GM03348 (cell line): ENCODE results near the gene PSMD14.

Source experiments
- DNase-seq: peaks from one replicate; pipeline ENCODE4 v3.0.0; 2012; ENCODE audit warnings: low spot score

PSMD14 gene

DNA sequence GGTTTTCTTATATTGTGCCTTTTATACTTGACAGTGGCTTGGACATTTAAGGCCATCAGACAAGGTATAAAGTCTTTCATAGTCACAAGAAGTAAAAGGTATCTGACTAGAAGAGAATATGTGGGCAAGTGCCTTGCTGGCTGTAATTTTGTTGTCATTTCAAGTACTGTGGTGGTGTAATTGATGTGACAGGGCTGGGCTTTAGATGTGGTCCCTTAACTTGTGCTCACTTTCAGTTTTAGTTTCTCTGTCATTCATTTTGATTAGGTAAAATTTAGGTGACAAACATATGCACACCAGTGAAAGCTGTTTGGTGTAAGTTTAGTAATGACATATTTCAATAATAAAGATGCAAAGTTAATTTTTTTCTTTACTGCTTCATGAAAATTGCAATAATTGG lies 76.6 kb downstream of the PSMD14 start:
- DNase-seq, result no peak

DNA sequence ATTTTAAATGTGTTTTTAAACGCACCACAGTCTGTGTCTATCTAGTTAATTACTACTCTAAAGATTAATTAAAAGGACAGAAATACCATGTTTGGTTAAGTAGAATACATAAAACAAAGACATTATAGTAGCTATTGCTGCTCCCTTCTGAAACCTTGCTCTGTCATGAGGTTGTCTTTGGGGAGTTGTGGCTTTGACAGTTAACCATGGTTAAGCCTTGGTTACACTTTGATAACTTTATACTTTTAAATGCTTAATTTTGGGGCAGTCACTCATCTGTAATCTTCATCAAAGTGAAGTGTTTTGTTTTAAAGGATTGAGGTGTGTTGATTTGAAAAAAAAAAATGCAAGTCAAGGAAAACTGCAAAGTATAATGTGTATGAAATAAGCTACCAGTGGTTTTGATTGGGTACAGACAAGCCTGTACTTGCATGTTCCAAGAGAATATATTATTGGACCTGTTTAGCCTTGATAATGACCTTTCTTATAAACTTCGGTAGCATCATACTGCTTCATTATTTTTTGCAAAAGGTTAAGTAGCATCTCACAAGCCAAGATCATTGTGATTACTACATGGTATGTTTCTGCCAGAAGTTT lies 78.1 kb downstream of the PSMD14 start:
- no peak for DNase-seq

DNA sequence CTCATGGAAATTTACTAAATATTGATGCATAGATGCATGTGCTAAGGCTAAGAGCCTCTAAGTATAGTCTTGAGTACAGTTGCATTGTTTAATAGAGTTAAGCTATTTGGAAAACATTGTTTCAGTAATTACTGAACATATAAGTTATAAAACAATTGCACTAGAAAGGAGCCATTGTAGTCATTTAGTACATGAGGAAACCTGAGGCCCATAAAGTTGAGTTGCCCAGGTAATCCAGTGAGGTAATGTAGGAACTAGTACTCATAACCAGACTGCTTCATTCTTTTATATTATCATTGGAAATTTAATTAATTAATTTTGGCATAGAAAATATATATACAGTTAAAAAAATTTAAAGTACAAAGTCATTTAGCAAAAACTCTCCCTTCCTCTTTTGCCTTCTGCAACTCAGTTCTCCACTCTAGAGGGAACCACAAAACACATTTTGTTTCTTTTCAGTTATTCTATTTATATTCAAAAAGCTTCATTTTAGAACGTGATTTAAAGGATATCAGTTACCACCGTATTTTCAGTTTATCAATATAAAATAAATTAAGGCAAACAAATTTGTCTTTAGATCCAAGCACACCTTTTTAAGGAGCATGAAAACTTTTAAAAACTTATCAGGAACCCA lies 80.0 kb downstream of the PSMD14 start:
- no peak for DNase-seq

DNA sequence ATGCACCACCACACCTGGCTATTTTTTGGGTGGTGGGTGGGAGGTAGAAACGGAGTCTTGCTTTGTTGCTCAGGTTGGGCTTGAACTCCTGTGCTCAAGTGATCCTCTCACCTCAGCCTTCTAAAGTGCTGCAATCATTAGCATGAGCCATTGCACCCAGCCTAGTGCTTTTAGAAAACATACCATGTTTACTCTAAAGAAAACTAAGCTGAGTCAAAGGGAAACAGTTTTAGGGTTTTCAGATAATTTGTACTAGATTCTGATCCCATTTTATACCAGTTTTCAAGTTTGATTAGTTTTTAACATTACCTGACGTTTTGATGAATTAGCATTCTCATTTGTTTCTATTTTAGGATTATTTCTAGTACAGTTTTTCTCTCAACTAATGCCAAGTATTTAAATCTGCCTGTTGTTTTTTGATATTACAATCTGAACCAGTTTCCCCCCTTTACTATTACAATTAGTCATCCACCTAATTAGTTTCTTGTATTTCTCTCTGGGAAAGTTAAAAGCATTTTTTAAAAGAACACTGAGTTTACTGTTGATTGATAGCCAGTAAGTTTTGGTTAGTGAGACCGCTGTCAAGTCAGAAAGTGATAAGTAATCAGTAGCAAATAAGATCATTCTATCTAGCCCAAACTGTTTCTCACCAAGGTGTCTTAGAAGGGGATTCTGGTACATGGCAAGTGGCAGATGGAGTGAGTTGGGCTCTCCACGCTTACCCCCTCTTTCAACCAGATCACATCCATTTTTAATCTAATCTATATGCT lies 83.7 kb downstream of the PSMD14 start:
- no peak for DNase-seq

DNA sequence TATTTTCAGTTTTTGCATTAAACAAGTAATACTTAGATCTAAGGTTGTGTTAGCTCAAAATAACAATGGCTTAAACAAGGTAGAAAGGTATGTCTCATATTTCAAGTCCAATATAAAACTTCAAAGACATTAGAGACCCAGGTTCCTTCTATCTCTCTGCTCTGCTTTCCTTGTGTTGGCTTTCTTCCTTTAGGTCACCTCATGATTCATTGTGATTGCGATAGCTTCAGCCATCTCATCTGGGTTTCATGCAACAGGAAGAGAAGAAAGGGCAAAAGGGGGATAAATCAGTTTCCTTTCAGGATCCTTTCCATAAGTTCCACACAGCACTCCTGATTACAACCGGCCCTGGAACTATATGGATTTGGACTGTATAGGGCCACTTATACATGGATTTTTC lies 91.9 kb downstream of the PSMD14 start:
- no peak for DNase-seq

DNA sequence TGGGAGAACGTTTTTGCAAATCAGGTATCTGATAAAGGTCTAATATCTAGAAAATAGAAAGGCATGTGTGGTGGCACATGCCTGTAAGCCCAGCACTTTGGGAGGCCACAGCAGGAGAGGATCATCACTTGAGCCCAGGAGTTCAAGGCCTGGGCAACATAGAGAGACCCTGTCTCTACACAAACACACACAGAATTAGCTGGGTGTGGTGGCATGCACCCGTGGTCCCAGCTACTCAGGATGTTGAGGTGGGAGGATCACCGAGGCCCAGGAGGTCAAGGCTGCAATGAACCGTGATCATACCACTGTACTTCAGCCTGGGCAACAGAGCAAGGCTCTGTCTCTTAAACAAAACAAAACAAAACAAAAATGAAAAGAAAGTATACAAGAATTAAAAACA lies 94.1 kb downstream of the PSMD14 start:
- DNase-seq, result no peak

DNA sequence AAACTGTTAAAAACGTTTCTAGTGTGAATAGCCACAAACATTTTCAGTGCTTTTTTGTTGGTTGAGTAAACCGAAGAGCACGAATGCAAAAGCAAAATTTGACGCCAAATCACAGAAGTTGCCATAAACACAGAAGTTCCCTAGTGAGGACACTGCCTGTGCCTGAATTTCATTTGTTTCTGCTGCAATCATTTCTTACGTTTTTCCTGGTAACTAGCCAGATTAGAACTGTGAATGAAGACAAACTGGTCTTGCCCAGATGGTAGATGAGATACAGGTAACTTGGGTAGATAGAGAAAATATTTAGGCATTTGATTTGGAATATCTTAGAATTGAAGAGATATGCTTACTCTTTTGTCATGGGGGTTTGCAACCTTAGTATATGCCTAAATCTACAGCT lies 98.1 kb downstream of the PSMD14 start:
- no peak for DNase-seq

DNA sequence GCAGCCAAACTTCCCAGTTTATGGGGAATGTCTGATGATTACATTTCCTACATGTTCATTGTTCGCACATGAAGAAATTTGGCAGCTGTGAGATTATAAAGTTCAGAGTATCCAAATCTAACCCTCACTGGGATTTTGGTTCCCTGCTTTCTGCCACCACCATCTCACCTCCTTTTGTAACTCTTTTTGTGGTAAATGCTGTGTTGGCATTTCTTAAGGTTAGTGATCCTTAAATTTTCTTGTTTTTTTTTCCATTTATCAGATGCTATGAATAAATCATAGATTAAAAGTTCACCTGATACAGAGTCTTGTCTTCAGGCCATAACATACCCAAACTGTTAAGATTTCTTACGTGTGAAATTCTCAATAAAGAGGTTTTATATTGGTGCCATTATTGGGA lies 99.4 kb downstream of the PSMD14 start:
- no peak for DNase-seq

DNA sequence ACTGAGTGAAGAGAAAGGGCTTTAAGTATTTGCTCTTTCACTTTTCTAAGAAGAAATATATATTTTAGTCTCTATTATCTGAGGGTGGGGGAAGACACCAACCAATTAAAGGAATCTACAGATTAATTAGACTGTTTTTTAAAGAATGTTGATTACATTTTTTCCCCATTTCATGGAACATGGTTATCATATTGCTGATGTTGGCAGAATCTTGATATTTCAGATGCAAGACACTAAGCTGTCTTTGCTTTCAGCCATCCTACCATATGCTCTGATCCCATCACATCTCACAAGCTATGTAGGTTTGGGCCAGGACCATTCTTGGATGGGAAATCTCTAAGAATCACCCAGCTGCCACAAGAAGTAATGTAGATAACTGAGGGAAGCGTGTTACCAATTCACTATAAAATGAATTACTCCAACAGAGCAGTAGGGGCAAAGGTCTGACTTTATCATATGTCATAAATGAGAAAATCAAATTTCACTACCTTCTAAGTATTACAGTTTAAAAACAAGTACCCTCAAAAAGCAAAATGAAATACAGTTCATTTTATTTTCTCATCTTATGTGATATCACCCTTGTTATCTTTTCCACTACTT lies 101.2 kb downstream of the PSMD14 start:
- DNase-seq, result no peak

DNA sequence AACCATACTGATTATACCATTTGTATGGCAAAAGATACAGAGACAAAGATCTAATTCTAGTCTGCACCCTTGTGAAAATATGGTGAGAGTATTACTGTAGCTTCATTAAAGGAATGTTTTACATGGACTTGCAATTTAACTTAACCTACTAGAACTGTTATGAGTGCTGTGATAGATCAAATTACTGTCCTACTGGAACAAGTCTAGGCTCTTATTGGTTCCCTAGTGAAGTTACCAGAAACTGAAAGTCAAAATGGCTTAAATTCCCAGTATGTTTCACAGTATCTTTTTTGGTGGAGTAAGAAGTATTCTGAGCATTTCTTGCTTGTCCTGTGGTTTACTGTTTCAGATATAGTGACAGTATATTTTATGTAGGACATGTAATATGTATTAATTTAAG lies 104.1 kb downstream of the PSMD14 start:
- DNase-seq, result no peak

DNA sequence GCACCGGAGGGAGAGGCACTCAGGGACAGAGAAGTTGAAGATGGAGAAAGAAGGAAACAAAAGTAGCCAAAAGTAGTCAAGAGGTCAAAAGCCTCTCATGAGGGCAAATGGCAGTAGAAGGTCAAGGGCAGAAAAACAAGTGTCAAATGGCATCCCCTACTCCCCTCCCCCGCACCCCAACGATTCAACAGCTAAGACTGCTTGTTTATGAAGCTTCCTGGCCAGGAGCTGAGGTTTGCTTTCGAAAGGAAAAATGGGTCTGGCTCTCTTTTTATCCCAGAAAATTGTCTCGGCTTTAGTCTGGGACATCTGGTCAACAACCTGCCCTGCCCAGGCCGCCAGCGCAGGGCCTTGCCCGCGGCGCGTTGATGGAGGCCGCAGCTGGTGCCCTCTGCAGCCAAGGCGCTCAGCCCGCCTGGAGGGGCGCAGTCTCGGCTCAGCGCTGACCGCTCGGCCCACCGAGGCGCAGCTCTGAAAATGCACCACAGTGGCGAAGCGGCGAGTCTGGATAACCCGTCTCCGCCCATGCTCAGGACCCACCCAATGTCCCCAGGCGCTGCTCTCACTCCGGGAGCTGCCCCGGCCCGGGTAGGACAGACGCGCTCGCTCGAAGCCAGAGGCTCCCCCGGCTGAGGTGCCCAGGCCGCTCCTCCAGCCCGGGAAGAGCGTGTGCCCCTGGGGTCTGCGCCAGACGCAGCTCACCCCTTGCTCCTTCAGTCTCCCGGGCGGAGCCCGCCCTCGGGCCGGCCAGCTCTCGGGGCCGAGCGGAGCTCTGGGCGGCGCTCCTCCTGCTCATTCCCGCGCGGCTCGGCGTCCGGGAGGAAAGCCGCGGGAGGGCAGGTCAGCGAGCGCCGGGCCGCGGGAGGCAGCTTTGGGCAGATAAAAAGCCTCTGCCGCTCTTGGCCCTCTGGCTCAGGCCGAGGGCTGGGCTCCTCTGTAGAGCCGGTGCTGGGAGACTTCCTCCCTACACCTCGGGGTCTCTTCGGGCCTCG lies 106.1 kb downstream of the PSMD14 start:
- peak; percentile 73 for DNase-seq

DNA sequence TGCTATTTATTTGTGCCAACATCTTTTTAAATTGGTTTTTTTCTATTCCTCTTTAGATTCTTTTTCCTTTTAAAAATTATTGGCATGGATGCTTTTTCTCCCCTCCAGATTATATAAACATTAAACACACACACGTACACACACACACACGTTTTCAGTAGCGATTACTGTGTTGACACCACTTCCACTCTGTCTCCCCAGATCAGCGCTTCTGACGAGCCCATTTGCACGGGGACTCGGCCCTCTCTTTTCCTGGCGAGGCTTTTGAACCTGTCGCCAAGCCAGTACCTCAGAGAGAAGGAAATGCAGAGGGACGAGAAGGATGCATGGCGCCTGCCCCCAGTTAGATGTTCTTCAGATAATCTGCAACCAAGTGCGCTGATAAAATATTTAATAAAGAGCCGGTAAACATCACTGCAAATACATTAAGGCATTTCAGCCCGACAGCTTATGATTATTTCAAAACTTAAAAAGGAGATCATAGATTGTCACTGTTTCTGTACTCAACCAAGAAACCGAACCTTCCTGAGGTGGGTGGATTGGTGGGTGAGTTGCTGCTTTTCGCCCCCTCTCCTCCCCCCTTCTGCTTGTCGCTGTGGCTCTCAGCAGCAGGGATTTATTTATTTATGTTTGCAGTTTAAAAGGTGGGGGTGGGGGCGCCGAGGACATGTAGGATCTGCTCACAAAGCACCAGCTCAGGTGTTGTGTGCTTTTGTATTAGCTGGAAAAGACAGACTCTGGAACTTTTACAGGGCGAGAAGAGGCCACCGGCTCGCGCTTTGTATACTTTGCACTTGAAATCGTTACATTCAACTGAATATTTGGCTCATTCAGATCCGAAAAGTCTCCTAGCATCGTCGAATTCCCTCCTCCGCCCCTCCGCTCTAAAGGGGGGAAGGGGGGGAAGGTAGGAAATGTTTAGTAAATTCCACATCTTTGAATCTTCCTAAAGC lies 107.1 kb downstream of the PSMD14 start:
- DNase-seq, result no peak

DNA sequence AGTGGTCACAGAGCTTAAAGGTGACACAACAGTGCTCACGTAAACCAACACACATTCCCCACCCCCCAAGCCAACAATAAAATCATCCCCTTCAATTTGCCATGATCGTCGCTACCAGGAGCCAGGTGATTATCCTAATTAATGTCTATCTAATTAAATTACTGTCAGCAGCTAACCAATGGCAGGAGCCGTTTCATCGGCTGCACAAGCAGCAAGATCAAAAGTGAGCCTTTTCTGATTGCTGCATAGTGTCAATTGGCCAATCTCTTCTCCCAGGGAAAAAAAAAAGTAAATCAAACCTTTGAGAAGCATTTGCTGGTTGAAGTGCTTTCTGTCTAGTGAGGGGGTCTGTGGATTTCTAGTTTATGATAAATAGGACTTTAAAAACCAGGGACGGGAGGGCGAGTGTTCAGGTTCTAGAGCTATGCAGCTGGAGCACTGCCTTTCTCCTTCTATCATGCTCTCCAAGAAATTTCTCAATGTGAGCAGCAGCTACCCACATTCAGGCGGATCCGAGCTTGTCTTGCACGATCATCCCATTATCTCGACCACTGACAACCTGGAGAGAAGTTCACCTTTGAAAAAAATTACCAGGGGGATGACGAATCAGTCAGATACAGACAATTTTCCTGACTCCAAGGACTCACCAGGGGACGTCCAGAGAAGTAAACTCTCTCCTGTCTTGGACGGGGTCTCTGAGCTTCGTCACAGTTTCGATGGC lies 107.9 kb downstream of the PSMD14 start, which contains the start of gene TBR1:
Gene TBR1, plus strand, starts transcription at position 311 of the 721 bp plus-strand sequence. Its CDS starts 114 bp downstream, at position 425.
- no peak for DNase-seq

DNA sequence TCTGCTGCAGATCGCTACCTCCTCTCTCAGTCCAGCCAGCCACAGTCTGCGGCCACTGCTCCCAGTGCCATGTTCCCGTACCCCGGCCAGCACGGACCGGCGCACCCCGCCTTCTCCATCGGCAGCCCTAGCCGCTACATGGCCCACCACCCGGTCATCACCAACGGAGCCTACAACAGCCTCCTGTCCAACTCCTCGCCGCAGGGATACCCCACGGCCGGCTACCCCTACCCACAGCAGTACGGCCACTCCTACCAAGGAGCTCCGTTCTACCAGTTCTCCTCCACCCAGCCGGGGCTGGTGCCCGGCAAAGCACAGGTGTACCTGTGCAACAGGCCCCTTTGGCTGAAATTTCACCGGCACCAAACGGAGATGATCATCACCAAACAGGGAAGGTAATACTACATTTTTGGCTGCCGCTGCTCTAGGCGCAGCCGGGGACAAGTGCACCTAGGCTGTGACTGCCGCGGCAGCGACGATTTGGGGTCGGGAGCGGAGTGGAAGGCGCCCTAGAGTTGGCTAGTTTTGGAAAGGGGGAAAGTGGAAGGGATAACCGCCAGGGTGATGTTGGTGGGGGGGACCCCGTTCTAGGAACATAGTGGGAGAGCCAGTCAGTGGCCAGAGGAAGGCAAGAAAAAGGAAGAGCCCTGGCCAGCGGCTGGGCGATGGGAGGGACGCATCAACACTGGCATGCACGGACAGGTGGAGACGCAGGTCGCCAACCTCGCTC lies 108.6 kb downstream of the PSMD14 start:
- no peak for DNase-seq

DNA sequence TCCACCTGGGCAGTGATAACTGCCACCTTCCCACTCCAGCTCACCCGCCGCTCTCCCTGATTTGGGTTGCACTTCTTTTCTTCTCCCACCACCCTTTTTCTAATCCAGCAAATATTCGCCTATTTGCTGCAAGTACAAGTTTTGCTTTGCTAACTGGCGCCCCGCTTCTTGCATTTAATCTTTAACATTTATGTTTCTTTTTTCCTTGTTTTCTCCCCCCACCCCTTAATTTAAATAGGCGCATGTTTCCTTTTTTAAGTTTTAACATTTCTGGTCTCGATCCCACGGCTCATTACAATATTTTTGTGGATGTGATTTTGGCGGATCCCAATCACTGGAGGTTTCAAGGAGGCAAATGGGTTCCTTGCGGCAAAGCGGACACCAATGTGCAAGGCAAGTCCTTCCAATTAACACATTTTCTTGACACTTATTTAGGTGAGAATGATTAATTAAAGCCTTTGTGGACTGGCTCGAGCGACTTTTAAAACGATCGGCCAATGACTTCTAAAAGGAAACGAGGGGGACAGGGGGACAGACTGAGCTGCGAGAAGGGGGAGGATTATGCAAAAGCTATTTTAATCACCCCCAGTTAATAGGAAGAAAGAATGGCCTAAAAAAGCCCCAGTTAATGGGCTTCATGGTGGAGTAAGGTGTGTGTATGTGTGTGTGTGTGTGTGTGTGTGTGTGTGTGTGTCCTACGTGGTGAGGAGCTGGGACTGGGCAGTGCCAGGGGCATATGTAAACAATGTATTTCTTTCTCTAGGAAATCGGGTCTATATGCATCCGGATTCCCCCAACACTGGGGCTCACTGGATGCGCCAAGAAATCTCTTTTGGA lies 109.4 kb downstream of the PSMD14 start:
- no peak for DNase-seq

DNA sequence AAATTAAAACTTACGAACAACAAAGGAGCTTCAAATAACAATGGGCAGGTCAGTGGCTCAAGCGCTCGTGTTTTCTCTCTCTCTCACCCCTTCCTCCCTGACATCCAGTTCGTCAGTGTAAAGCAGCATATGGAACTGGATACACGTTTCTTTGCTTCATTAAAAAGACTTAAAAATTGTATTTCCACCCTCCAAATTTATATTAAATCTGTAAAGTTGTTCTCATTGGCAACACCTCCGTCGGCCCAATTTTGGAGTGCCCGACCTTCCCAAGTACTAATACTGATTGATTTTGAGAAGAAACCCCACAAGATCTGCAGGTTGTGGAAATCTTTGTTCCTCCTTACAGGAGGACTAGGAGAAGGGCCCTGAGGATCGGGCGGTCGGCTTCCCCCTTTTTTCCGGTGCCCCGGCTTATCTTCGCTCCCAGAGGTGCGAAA lies 110.1 kb downstream of the PSMD14 start:
- DNase-seq, result no peak

DNA sequence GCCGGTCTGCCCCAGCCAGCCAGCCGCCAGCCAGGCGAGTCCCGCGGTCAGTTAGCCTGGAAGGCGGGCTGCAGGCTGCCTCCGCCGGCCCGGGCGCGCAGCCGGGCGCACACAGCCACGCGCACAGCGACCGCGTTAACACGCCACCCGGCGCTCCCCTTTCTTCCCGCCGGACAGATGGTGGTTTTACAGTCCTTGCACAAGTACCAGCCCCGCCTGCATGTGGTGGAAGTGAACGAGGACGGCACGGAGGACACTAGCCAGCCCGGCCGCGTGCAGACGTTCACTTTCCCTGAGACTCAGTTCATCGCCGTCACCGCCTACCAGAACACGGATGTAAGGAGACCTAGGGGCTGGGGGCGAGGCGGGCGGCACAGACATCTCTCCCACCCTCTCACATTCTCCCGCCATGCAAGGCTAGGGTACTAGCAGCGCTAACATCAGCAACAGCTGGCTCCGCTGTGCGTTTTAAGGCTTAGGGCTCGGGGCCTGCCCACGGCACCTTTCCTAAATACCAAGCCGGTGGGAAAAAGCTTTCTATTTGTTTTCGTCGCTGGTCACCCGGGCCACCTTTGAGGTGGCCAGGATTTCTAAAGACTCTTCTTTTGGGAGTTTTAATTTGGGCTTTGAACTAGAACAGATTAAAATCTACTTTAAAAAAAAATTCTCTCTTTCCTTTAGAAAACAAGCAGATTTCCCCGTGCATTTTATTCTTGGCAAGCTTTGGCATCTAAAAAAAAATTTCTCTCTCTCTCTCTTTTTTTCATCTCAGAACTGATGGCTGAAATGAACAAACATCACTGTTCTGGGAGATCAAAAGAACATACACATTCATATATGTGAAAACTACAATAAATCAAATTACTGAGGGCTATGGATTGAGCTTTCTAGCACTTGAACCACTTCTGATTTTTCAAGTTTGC lies 110.8 kb downstream of the PSMD14 start:
- peak; percentile 55 for DNase-seq
